ENCODE data around the gene RFPL3.

DNA sequence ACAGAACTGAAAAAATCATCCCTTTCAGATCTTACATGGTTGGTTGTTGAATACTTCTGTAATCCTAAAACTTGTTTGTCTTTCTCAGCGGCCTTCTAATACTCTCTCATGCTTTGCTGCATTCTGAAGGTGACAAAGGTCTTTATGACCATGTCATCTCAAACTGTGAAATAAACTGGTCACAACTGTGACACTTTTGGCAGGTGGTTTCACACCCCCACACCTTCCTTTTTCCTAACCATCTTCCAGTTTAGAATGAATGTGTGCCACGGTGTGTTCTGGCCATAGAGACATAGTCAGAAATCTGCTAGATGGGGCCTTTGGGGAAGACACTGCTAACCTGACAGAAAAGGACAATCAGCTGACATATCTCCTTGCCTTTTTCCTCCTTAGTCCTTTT lies 14.7 kb upstream of the RFPL3 start:
- no peak for TF ChIP-seq POLR2A (IDR thresholded peaks at IDR 0.05; ENCODE audit: low read length)
- no peak for TF ChIP-seq GATA1 (IDR thresholded peaks at IDR 0.05; ENCODE audit: low read depth, low read length)
